HepG2 (cell line): Measurements from ENCODE around the gene BTN1A1. TPM values are rescaled to one million over a fixed set of nuclear protein-coding genes. Genes with fewer than 3 reads are reported as not detected.

Experiments used
- CEBPB ChIP-seq: IDR thresholded peaks from 2 replicates; pipeline ENCODE4 v1.6.1; 2011; ENCODE audit warnings: low read depth, low read length, improper control_type of control experiment, borderline replicate concordance
- CREB1 ChIP-seq, 2 experiments: fragments of 450-650 bp in 1 of 2; IDR thresholded peaks; 2 replicates each; pipeline ENCODE4 v1.6.1; 2016 to 2017; ENCODE audit warnings: control low read depth in 1 of 2, mild to moderate bottlenecking in 1 of 2, missing compliant biosample characterization in 1 of 2, missing genetic modification characterization in 1 of 2
- GTF3A ChIP-seq: sonication (generic); formaldehyde crosslinking; conservative IDR thresholded peaks from 2 replicates; pipeline ENCODE4 v1.4.0; 2020; ENCODE audit warnings: mild to moderate bottlenecking, missing genetic modification reagents
- HCFC1 ChIP-seq: fragments of 150-350 bp; IDR thresholded peaks from 2 replicates; pipeline ENCODE4 v1.6.1; 2014; ENCODE audit warnings: low read depth, low read length
- IKZF1 ChIP-seq: fragments of 450-650 bp; IDR thresholded peaks from 2 replicates; pipeline ENCODE4 v1.7.1; 2016
- KDM6A ChIP-seq: IDR thresholded peaks from 2 replicates; pipeline ENCODE4 v1.6.1; 2016; ENCODE audit warnings: low read depth
- KLF12 ChIP-seq: sonication (generic); formaldehyde crosslinking; IDR thresholded peaks from 2 replicates; pipeline ENCODE4 v1.4.0; 2020; ENCODE audit warnings: missing genetic modification reagents, borderline replicate concordance
- MEF2D ChIP-seq: sonication (generic); formaldehyde crosslinking; IDR thresholded peaks from 2 replicates; pipeline ENCODE4 v1.5.1; 2020; ENCODE audit warnings: mild to moderate bottlenecking, missing genetic modification reagents
- PCBP1 ChIP-seq: fragments of 200-400 bp; formaldehyde crosslinking; IDR thresholded peaks from 2 replicates; pipeline ENCODE4 v1.6.1; 2017; ENCODE audit warnings: mild to moderate bottlenecking, low read depth, low read length, borderline replicate concordance
- PTBP1 ChIP-seq: fragments of 200-400 bp; formaldehyde crosslinking; IDR thresholded peaks from 2 replicates; pipeline ENCODE4 v1.6.1; 2018; ENCODE audit warnings: low read length, low read depth; ENCODE audit not compliant: poor library complexity, severe bottlenecking
- RFXANK ChIP-seq: IDR thresholded peaks from 2 replicates; pipeline ENCODE4 v1.6.1; 2016
- SETDB1 ChIP-seq: sonication (generic); formaldehyde crosslinking; IDR thresholded peaks from 2 replicates; pipeline ENCODE4 v1.5.1; 2020; ENCODE audit warnings: missing genetic modification reagents, mild to moderate bottlenecking, borderline replicate concordance
- SMC3 ChIP-seq: IDR thresholded peaks from 2 replicates; pipeline ENCODE4 v1.6.1; 2011; ENCODE audit warnings: low read length, improper control_type of control experiment
- TARDBP ChIP-seq: sonication (generic); formaldehyde crosslinking; IDR thresholded peaks from 2 replicates; pipeline ENCODE4 v1.8.0; 2022; ENCODE audit warnings: mild to moderate bottlenecking, missing genetic modification reagents
- TOPORS ChIP-seq: sonication (generic); formaldehyde crosslinking; IDR thresholded peaks from 2 replicates; pipeline ENCODE4 v1.8.0; 2023; ENCODE audit warnings: mild to moderate bottlenecking, missing genetic modification reagents
- WIZ ChIP-seq: sonication (generic); formaldehyde crosslinking; IDR thresholded peaks from 2 replicates; pipeline ENCODE4 v1.5.1; 2020; ENCODE audit warnings: mild to moderate bottlenecking, missing genetic modification reagents
- ZFYVE20 ChIP-seq: sonication (generic); formaldehyde crosslinking; IDR thresholded peaks from 2 replicates; pipeline ENCODE4 v1.8.0; 2023; ENCODE audit warnings: low read depth, mild to moderate bottlenecking, moderate library complexity, missing genetic modification reagents, borderline replicate concordance
- polyA plus RNA-seq, 8 experiments: library from polyadenylated mRNA; depleted of rRNA in 3 of 8; stranded (reverse) in 7 of 8; unstranded in 1 of 8; fragments of >200 nt; fragmentation: Illumina TruSeq in 4 of 8; extraction: Trizol in 4 of 8; gene quantifications; 2 replicates each; pipeline versions ENCODE4 v1.2.1 to v1.2.3, GENCODE V29; 2011 to 2016; ENCODE audit warnings: low read depth in 4 of 8, missing spikeins in 1 of 8, mixed read lengths in 1 of 8; ENCODE audit not compliant: insufficient read depth in 1 of 8
- total RNA-seq, 5 experiments: library from RNA; depleted of rRNA; stranded (reverse); fragments of >200 nt; fragmentation: Illumina TruSeq; extraction: Trizol; gene quantifications; 2 replicates each; pipeline ENCODE4 v1.2.3, GENCODE V29; 2016; ENCODE audit warnings: low read depth in 1 of 5
- TF ChIP-seq, protein P1 (sequence below): IDR thresholded peaks from 2 replicates; pipeline ENCODE4 v1.6.1; 2016; ENCODE audit warnings: missing compliant biosample characterization, missing genetic modification reagents, borderline replicate concordance
- TF ChIP-seq, protein P2 (sequence below): sonication (generic); formaldehyde crosslinking; IDR thresholded peaks from 2 replicates; pipeline ENCODE4 v1.9.0; 2021; ENCODE audit warnings: missing genetic modification reagents, mild to moderate bottlenecking, borderline replicate concordance
- TF ChIP-seq, protein P3 (sequence below): sonication (generic); formaldehyde crosslinking; IDR thresholded peaks from 2 replicates; pipeline ENCODE4 v1.4.0; 2020; ENCODE audit warnings: mild to moderate bottlenecking, missing genetic modification reagents
- TF ChIP-seq, protein P4 (sequence below): sonication (generic); formaldehyde crosslinking; IDR thresholded peaks from 2 replicates; pipeline ENCODE4 v1.4.0; 2020; ENCODE audit warnings: missing genetic modification reagents
- TF ChIP-seq, protein P5 (sequence below): sonication (generic); formaldehyde crosslinking; IDR thresholded peaks from 2 replicates; pipeline ENCODE4 v1.5.0; 2020; ENCODE audit warnings: mild to moderate bottlenecking, missing genetic modification reagents

BTN1A1 gene
- total and polyA plus RNA-seq, 2 of the 13 experiments (the other 11 are each of a cell fraction or from before 2014, with no cell fraction given), result 0.04 TPM; not detected in 1

DNA sequence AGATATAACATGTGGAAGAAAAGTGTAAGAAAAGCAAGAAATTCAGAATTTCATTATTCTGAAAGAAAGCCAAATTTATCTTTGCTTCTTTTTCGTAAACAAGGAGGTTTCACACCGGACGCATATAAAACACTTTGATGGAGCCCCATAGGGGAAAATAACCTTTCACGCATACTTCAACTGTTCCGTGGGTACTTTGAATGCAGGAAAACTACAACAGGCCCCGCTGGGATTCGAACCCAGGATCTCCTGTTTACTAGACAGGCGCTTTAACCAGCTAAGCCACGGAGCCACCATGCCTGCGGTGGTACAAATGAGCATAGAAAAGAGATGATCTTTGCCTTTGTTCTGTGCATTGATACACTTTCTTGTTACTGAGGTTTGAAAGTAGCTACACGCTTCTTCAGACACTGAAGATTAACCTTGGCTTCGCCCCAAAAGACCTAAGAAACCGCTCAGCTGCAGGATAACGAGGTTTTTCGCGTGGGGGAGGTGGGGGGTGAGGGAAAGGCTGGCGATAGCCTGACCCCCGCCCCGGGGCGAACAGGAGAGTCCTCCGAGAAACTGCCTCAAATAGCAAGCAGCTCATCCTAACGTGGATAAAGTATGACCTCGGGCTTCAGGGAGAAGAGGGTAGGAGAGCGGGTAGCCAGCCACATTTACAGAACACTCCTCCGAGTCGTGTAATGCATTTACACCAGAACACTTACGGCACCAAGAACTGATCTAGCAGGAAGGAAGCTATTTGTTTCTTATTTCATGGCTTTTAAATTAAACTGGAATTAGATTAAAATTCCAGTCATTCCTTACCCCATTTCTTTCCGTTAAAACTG, 32.8 kb downstream of the BTN1A1 start (continued):
- TF ChIP-seq WIZ (CRISPR knock-in tag), result no peak
- no peak for TF ChIP-seq PTBP1
- TF ChIP-seq TOPORS (CRISPR knock-in tag), result peak; percentile 86
- TF ChIP-seq KDM6A, result no peak
- TF ChIP-seq ZFYVE20 (CRISPR knock-in tag), result no peak
- TF ChIP-seq RFXANK (CRISPR knock-in tag), result peak; percentile 96
- no peak; the same call in 1 of the 2 replicates for TF ChIP-seq SMC3
- TF ChIP-seq SETDB1 (CRISPR knock-in tag), result no peak
- TF ChIP-seq CREB1 (IDR thresholded peaks at IDR 0.05), result no peak
- peak; percentile 81 for TF ChIP-seq CREB1 (CRISPR knock-in tag; IDR thresholded peaks at IDR 0.05)
- TF ChIP-seq, protein P1, sequence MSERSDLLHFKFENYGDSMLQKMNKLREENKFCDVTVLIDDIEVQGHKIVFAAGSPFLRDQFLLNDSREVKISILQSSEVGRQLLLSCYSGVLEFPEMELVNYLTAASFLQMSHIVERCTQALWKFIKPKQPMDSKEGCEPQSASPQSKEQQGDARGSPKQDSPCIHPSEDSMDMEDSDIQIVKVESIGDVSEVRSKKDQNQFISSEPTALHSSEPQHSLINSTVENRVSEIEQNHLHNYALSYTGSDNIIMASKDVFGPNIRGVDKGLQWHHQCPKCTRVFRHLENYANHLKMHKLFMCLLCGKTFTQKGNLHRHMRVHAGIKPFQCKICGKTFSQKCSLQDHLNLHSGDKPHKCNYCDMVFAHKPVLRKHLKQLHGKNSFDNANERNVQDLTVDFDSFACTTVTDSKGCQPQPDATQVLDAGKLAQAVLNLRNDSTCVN (CRISPR knock-in tag), result peak; percentile 33; the same call in 1 of the 2 replicates
- no peak for TF ChIP-seq PCBP1
- peak; percentile 45; the same call in 1 of the 2 replicates for TF ChIP-seq TARDBP (CRISPR knock-in tag)
- TF ChIP-seq IKZF1, result no peak
- TF ChIP-seq, protein P2, sequence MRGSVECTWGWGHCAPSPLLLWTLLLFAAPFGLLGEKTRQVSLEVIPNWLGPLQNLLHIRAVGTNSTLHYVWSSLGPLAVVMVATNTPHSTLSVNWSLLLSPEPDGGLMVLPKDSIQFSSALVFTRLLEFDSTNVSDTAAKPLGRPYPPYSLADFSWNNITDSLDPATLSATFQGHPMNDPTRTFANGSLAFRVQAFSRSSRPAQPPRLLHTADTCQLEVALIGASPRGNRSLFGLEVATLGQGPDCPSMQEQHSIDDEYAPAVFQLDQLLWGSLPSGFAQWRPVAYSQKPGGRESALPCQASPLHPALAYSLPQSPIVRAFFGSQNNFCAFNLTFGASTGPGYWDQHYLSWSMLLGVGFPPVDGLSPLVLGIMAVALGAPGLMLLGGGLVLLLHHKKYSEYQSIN (CRISPR knock-in tag), result no peak
- TF ChIP-seq HCFC1, result no peak
- TF ChIP-seq, protein P3, sequence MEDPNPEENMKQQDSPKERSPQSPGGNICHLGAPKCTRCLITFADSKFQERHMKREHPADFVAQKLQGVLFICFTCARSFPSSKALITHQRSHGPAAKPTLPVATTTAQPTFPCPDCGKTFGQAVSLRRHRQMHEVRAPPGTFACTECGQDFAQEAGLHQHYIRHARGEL (CRISPR knock-in tag), result no peak
- peak; percentile 35; the same call in 1 of the 2 replicates for TF ChIP-seq MEF2D
- TF ChIP-seq KLF12, result no peak
- TF ChIP-seq GTF3A (CRISPR knock-in tag), result no peak
- TF ChIP-seq, protein P4, sequence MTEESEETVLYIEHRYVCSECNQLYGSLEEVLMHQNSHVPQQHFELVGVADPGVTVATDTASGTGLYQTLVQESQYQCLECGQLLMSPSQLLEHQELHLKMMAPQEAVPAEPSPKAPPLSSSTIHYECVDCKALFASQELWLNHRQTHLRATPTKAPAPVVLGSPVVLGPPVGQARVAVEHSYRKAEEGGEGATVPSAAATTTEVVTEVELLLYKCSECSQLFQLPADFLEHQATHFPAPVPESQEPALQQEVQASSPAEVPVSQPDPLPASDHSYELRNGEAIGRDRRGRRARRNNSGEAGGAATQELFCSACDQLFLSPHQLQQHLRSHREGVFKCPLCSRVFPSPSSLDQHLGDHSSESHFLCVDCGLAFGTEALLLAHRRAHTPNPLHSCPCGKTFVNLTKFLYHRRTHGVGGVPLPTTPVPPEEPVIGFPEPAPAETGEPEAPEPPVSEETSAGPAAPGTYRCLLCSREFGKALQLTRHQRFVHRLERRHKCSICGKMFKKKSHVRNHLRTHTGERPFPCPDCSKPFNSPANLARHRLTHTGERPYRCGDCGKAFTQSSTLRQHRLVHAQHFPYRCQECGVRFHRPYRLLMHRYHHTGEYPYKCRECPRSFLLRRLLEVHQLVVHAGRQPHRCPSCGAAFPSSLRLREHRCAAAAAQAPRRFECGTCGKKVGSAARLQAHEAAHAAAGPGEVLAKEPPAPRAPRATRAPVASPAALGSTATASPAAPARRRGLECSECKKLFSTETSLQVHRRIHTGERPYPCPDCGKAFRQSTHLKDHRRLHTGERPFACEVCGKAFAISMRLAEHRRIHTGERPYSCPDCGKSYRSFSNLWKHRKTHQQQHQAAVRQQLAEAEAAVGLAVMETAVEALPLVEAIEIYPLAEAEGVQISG, result peak; percentile 64; the same call in 1 of the 2 replicates
- TF ChIP-seq CEBPB, result no peak
- TF ChIP-seq, protein P5, sequence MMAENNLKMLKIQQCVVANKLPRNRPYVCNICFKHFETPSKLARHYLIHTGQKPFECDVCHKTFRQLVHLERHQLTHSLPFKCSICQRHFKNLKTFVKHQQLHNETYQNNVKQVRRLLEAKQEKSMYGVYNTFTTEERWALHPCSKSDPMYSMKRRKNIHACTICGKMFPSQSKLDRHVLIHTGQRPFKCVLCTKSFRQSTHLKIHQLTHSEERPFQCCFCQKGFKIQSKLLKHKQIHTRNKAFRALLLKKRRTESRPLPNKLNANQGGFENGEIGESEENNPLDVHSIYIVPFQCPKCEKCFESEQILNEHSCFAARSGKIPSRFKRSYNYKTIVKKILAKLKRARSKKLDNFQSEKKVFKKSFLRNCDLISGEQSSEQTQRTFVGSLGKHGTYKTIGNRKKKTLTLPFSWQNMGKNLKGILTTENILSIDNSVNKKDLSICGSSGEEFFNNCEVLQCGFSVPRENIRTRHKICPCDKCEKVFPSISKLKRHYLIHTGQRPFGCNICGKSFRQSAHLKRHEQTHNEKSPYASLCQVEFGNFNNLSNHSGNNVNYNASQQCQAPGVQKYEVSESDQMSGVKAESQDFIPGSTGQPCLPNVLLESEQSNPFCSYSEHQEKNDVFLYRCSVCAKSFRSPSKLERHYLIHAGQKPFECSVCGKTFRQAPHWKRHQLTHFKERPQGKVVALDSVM, result peak; percentile 50; the same call in 1 of the 2 replicates
